Left renal cortex interstitium (tissue), 4 donors: ENCODE data around the gene RTEL1. TPM values are rescaled to one million over a fixed set of nuclear protein-coding genes. Genes with fewer than 3 reads are reported as not detected.
"Not testable (repeated sequence)": the region's sequence is repeated elsewhere in the genome, so short reads cannot be mapped to it uniquely, and the experiment has no call there.

Experiments
- DNase-seq, 4 donors: peaks; one replicate each; pipeline ENCODE4 v3.0.0-alpha.2; 2013; ENCODE audit warnings: low read depth in 4 of 4, low spot score in 2 of 4, missing footprints in 1 of 4
- polyA plus RNA-seq, 4 donors: library from polyadenylated mRNA; unstranded; fragments of 120-200 nt; gene quantifications; one replicate each; pipeline ENCODE4 v1.2.1, GENCODE V29; 2013; ENCODE audit not compliant: insufficient read length in 4 of 4

The RTEL1 gene
- polyA plus RNA-seq, 4 donors = 14.0 to 26.9 (median 19.3) TPM

DNA sequence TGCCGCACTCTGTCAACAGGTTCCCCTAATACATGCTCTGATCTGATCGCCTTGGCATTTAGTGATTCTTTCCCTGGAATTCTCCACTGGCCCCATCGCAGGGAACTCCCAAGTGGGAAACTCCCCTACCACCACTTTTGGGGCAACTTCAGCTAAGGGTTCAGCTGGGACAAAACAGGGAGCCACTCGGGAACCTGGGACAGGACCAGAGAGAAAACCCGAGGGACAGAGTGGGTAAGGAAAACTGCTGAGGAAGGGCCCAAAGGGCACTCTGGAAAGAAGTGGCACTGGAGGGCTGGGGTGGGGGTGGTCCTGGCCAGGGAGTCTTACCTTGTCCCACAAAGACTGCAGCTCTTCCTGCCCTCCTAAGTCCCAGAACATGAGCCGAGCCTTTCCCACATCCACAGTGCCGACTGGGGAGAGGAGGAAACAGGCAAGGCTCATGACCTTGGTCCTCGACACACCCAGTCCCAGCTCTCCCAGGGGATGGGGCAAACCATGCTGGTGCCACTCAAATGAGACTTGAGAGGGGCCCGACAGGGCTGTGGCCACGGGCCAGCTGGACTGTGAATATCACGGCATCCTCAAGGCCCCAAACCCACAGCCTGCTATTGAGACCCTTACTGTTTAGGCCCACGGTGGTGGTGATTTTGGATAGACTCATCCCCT, 48.0 kb downstream of the RTEL1 start:
- no peak for DNase-seq

DNA sequence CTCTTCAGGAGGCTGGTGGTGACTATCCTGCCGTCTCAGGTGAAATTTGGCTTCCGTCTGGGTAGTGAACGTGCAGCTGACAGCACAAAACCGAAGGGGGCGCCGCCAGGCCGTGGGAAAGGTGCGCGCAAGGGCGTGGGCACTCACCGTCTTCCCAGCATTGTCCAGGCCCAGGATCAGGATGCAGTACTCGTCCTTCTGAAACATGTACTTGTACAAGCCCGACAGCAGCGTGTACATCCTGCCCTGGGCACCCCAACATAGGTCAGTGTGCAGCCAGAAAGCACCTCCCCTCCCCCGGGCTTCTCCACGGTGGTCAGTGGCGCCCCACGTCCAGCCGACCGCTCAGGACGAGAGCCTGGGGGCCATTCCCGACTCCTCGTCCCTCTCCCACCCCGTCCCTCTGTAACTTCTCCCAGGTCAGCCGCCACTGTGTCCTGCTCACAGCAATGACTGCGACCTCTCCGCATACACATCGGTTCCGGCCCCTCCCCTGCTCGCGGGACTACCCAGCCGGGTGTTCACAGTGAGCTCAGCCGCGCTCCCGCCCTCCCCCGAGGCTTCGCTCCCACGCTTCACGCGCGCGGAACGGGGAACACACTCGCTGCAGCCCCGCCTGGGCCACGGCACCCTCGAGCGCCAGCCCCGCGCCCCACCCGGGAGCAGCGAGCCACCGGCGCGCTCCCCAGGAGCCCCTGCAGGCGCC, 48.9 kb downstream of the RTEL1 start:
- no peak for DNase-seq

DNA sequence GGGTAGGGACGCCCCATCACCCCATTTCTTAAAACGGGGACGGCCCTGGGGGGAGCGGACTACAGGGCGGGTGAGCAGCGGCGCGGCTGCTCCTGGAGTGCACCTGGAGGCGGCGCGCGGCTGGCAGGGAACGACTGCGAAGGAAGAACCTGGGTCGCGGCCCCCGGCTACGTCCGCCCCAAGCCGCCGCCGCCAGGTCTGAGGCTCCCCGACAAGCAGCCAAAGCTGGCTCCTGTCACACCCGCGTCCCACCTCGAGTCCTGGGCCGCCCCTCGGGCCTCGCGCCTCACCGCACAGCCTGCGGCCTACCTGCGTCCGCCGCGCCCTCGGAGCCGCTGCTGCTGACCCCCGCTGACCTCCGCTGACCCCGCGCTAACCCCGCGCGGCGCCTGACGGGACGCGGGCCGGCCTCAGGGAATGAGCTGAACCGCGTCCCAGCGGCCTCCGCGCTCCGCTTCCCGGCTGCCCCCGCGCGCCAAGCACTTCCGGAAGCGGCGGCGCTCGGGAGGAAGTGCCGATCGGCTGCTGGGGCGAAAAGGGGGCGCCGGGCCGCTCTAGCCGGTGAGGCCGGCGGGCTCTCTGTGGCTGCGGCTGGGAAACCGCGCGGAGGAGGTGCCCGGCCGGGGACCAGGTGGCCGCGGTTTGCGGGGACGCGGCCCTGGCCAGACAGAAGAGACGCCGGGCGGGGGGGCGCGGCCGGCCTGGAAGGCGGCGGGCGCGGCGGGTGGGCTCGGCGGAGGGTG, 49.6 kb downstream of the RTEL1 start, which contains the start of the genes ARFRP1 and ZGPAT:
Gene ARFRP1, minus strand, starts transcription at position 419 of the 743 bp plus-strand sequence. CDS start 885 bp downstream, outside the sequence.
Gene ZGPAT, plus strand, starts transcription at position 482 of the 743 bp plus-strand sequence. CDS start 542 bp downstream, outside the sequence.
- DNase-seq = peak in 3 of 4 donors; percentile 63 to 76 (median 70)

DNA sequence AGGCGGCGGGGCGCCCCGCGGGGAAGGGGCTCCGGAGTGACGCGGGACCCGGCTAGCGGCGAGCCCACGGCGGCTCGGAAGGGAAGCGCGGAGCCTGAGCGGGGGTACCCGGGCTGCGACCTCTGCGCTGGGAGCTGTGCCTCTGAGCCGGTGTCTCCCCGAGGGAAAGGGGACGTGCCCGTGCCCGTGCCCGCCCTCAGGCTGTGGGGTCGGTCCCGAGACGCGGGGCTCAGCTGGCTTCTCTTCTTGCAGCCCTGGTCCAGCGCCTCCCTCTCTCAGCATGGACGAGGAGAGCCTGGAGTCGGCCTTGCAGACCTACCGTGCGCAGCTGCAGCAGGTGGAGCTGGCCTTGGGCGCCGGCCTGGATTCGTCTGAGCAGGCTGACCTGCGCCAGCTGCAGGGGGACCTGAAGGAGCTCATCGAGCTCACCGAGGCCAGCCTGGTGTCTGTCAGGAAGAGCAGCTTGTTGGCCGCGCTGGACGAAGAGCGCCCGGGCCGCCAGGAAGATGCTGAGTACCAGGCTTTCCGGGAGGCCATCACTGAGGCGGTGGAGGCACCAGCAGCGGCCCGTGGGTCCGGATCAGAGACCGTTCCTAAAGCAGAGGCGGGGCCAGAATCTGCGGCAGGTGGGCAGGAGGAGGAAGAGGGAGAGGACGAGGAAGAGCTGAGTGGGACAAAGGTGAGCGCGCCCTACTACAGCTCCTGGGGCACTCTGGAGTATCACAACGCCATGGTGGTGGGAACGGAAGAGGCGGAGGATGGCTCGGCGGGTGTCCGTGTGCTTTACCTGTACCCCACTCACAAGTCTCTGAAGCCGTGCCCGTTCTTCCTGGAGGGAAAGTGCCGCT, 50.4 kb downstream of the RTEL1 start:
- no peak for DNase-seq

DNA sequence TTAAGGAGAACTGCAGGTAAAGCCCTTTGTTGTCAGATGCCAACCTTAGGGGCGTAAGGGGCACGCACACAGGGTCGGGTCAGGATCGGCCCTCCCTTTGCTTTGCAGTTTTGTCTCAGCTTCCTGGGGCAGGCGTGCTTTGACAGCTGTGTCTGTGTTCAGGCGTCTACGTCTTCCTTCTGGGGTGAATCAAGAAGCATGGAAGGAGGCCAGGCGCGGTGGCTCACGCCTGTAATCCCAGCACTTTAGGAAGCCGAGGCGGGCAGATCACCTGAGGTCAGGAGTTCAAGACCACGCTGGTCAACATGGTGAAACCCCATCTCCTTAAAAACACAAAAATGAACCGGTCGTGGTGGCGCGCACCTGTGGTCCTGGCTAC, 51.0 kb downstream of the RTEL1 start:
- no peak for DNase-seq

DNA sequence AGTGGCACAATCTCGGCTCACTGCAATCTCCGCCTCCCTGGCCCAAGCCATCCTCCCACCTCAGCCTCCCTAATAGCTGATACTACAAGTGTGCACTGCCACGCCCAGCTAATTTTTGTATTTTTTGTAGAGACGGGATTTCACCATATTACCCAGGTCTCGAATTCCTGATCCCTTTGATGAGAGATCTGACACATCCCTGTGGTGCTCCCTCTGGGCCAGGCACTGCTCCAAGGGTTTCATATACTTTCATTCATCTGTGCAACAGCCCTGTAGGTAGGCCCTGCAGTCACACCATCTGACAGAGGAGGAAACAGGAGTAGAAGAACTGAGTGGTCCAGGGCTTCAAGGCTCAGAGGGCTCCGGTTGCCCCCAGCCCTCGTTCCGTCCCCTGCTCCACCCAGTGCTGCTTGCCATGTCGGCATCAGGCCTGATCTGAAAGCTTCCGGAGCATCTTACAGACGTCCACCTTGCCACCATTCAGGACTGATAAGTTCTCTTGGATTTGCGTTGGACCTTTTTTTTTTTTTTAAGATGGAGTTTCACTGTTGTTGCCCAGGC, 53.1 kb downstream of the RTEL1 start:
- DNase-seq = no peak

DNA sequence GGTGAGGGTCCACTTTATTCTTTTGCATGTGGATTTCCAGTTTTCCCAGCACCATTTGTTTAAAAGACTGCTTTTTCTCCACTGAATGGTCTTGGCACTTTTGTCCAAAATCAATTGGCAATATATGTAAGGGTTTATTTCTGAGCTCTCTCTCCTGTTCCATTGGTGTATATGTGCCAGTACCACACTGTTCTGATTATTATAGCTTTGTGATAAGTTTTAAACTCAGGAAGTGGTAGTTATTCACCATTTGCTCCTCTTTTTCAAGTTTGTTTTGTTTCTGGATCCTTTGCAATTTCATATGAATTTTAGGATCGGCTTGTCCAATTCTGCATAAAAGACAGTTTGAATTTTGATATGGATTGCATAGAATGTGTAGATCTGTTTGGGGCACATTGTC, 54.1 kb downstream of the RTEL1 start:
- DNase-seq = no peak

DNA sequence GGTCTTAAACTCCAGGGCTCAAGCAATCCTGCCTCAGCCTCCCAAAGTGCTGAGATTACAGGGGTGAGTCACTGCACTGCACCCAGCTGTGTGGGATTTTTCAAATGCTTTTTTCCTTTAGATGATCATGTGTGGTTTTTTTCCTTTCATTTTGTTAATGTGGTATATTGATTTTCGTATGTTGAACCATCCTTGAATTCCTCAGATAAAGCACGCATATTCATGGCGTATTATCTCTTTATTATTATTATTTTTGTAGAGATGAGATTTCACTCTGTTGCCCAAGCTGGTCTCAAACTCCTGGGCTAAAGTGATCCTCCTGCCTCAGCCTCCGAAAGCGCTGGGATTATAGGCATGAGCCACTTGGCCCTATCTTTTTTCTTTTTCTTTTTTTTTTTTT, 56.7 kb downstream of the RTEL1 start:
- DNase-seq = no peak

DNA sequence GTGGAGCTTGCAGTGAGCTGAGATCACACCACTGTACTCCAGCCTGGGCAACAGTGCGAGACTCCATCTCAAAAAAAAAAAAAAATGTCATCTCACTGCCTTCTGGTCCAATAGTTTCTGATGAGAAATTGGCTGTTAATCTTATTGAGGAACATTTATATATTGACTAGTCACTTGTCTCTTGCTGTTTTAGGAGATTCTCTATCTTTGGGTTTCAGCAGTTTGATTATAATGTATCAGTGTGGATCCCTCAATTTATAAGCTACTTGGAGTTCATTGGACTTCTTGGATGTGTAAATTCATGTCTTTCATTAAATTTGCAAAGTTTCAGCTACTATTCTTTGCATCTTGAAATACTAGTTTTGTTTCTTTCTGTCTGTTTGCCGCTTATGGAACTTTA, 60.9 kb downstream of the RTEL1 start:
- DNase-seq = no peak

DNA sequence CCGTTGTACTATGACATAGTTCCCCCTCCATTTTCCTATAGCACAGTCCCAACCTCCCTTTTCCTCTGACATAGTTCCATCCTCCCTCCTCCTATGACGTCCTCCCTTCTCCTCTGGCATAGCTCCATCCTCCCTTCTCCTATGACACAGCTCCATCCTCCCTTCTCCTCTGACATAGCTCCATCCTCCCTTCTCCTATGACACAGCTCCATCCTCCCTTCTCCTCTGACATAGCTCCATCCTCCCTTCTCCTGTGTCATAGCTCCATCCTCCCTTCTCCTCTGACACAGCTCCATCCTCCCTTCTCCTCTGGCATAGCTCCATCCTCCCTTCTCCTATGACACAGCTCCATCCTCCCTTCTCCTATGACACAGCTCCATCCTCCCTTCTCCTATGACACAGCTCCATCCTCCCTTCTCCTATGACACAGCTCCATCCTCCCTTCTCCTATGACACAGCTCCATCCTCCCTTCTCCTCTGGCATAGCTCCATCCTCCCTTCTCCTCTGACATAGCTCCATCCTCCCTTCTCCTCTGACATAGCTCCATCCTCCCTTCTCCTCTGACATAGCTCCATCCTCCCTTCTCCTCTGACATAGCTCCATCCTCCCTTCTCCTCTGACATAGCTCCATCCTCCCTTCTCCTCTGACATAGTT, 65.0 kb downstream of the RTEL1 start:
- not testable (repeated sequence) for DNase-seq

DNA sequence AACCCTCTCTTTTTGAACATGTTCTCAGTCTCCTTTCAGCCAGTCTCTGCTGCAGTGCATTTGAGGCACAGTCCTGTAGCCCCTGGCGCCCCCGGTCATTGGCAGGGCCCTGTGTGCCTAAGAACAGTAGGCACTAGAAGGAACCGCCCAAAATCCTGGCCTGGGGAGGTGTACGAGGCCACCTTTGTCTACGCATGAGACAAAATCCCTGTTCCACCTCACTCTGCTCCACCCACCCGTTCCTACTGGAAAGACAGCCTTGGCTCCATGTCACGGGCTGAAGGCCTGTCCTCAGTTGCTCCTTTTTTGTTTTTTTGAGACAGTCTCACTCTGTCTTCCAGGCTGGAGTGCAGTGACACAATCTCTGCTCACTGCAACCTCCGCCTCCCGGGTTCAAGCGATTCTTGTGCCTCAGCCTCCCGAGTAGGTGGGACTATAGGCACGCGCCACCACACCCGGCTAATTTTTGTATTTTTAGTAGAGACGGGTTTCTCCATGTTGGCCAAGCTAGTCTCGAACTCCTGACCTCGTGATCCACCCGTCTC, 72.1 kb downstream of the RTEL1 start:
- not testable (repeated sequence) for DNase-seq

DNA sequence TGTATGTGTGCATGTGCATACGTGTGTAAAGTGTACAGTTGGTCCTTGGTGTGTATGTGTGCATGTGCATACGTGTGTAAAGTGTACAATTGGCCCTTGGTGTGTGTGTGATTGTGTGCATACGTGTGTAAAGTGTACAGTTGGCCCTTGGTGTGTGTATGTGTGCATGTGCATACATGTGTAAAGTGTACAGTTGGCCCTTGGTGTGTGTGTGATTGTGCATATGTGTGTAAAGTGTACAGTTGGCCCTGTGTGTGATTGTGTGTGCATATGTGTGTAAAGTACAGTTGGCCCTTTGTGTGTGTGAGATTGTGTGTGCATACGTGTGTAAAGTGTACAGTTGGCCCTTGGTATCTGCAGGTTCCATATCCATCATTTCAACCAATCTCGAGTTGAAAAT, 73.3 kb downstream of the RTEL1 start:
- DNase-seq = no peak

DNA sequence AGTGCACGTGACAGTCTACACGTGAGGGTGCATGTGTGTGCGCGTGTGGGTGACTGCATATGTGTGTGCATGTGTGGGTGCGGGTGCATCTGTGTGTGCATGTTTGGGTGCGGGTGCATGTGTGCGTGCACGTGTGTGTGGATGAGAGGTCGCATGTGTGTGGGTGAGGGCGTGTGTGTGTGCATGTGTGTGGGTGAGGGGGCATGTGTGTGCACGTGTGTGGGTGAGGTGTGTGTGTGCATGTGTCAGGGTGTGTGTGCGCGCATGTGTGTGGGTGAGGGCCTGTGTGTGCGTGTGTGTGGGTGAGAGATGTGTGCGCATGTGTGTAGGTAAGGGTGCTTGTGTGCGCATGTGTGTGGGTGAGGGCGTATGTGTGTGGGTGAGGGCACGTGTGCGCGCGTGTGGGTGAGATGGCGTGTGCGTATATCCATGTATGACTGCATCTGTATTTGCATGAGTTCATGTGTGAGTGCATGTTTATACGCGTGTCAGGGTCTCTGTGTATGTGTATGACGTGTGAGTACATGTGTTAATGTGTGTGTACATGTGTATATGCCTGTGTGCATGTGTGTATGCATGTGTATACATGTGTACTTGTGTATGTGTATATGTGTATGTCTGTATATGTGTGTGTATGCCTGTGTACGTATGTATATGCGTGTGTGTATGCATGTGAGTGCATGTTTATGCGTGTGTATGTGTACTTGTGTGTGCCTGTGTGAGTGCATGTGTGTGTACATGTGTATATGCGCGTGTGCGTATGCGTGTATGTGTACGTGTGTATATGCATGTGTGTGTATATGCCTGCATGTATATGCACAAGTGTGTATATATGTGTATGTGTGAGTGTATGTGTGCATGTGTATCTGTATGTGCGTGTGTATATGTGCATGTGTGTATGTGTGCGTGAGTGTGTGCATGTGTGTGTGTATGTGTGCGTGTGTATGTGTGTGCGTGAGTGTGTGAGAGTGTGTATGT, 74.3 kb downstream of the RTEL1 start:
- no peak for DNase-seq

DNA sequence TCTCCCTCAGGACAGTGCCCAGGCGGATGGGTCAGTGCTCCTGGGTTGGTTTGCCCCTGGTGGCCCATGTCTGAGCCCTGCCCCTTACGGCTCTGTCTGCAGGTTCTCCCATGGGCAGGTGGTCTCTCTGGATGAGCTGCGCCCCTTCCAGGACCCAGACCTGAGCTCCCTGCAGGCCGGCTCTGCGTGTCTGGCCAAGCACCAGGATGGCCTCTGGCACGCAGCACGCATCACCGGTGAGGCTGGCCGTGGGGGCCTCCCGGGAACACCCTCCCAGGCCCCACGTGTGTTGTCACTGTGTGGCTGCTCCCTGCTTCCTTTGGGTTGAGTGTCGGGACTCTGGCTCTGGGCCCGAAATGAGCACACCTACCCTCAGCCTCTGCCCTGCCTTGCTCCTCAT, 75.0 kb downstream of the RTEL1 start:
- DNase-seq = no peak

DNA sequence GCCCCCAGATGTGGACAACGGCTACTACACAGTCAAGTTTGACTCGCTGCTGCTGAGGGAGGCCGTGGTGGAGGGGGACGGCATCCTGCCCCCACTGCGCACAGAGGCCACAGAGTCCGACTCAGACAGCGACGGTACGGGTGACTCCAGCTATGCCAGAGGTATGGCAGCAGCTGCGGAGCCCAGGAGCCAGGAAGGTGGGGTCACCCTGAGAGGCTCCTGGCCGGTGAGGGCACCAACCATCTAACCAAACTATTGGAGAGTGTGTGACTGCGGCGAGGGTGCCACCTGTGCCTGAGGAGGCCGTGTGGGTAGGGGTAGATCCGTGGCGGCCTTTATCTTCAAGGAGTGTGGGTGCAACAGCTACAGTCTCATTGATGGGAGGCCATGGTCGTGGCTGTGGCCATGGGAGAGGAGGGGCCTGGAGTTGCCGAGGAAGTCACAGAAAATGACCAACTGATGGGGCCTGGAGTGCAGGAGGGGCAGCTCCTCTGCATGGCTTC, 75.5 kb downstream of the RTEL1 start:
- no peak for DNase-seq

DNA sequence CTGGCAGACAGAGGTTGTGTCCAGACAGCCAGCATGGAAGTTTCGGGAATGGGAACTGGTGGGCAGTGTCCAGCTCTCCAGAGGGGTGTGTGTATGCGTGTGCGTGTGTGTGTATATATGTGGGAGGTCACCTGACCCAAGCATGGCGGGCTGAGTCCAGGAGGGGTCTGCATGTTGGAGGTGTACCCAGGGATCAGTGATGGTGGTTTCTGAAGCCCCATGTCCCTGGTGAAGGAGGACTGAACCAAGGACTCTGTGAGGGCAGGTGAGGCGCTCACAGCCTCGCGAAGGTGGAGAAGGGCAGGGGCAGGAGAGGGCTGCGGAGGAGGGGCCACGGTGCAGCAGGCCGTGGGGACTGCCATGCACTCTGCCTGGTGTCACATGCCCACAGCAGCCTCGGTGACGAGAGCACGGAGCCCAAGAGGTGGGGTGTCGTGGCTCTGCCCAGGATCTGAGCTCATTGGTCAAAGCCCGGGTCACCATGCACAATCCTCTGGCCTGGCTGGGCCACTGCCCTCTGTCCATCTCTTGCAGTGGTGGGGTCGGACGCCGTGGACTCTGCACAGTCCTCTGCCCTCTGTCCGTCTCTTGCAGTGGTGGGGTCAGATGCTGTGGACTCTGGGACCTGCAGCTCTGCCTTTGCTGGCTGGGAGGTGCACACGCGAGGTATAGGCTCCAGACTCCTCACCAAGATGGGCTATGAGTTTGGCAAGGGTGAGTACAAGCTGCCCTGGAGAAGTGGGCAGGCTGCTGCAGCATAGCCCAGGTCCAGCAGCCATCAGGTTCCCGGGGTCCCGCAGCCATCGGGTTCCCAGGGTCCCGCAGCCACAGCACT, 76.2 kb downstream of the RTEL1 start:
- DNase-seq = no peak
